Activated CD4-positive, alpha-beta memory T cell treated with anti-CD3 and anti-CD28 coated beads for 36 hours (primary cell): ENCODE data around the gene SHQ1. TPM values are rescaled to one million over a fixed set of nuclear protein-coding genes. Genes with fewer than 3 reads are reported as not detected.

ENCODE experiments used
- CTCF ChIA-PET: fragments of 350-600 bp; sonication (Branson Sonifier 250); formaldehyde crosslinking; loops from one replicate; lab custom pipeline; 2021; ENCODE audit warnings: antibody characterized with exemption, inconsistent platforms; lab: Charles Lee
- POLR2A ChIA-PET: fragments of 350-600 bp; sonication (Branson Sonifier 250); formaldehyde crosslinking; loops from one replicate; lab custom pipeline; 2021; ENCODE audit warnings: antibody characterized with exemption; lab: Charles Lee
- DNase-seq: peaks from one replicate; pipeline ENCODE4 v3.0.0-alpha.2; 2020
- H3K27ac Mint-ChIP-seq: one replicate; pipeline ENCODE4 v1.8.0; 2021; ENCODE audit warnings: mixed read lengths
- H3K27me3 Mint-ChIP-seq: one replicate; pipeline ENCODE4 v1.8.0; 2021; ENCODE audit warnings: mixed read lengths
- H3K36me3 Mint-ChIP-seq: one replicate; pipeline ENCODE4 v1.8.0; 2021; ENCODE audit warnings: mixed read lengths
- H3K4me1 Mint-ChIP-seq: one replicate; pipeline ENCODE4 v1.8.0; 2021; ENCODE audit warnings: low read depth, mixed read lengths
- H3K4me3 Mint-ChIP-seq: one replicate; pipeline ENCODE4 v1.8.0; 2021; ENCODE audit warnings: mild to moderate bottlenecking, mixed read lengths
- H3K9me3 Mint-ChIP-seq: one replicate; pipeline ENCODE4 v1.8.0; 2021; ENCODE audit warnings: mixed read lengths
- intact Hi-C: fragments of 100-400 bp; cut with micrococcal nuclease; formaldehyde crosslinking; loops from one replicate; pipeline ENCODE4 v1.15.1; 2023
- total RNA-seq, 2 experiments: library from RNA; stranded (reverse); gene quantifications; one replicate each; pipeline ENCODE4 v1.2.3, GENCODE V29; 2021

SHQ1 gene
- total RNA-seq, 2 experiments from 2014 or later = 27.9 to 30.1 TPM

DNA sequence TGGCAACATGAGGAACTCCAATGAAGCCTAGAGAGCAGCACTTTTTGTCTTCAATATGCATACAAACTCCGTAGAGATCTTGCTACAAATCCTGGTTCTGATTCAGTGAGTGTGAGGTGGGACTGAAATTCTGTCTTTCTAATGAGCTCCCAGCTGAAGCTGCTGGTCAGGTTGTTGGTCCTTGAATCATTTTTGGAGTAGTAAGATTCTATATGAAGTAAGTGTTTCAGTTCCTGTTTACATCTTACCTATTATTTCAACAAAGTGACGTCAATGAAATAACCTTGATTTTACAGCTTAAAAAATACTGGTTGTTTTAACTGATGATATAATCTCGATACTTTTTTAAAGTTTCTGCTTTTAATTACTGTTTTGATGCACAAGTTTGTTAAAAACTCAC, 33.9 kb downstream of the SHQ1 start:
- ChIA-PET POLR2A (interaction anchor here (1.1 kb wide), 1 partner anchor 478 kb away, joined by 3 read pairs; no protein-coding TSS in a partner anchor), CTCF (interaction anchor here (0.6 to 0.8 kb wide), 2 partner anchors 8 to 439 kb away, joined by 3 read pairs; no protein-coding TSS in a partner anchor)
- H3K9me3 Mint-ChIP-seq = no peaks in the 10 kb centered on the region
- H3K27me3 Mint-ChIP-seq = no peaks in the 10 kb centered on the region
- intact Hi-C loops = loop anchor here (10.0 kb wide), 1 partner anchor 680 kb away; no protein-coding TSS in a partner anchor
- H3K4me1 Mint-ChIP-seq = peaks cover 21% of the 10 kb centered on the region
- H3K27ac Mint-ChIP-seq = no peak overlapping the region
- H3K4me3 Mint-ChIP-seq = no peak overlapping the region
- peaks cover 29% of the 10 kb centered on the region for H3K36me3 Mint-ChIP-seq
- no peak for DNase-seq

DNA sequence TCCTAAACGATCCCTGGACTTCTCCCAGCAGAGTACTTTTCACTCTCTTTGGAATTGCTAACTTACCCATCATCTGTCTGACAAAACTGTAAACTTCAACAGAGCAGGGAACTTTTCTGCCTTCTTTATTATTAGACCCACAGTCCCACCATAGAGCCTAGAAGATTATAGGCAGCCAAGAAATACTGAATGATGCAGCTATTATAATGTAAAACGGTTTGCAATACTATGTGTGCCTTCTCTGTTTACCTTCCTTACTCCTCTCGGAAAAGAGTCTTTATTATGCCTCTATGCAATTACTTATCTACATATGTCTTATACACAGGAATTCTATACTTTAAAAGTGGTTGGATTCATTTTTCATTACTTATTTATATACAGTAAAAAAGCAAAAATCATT, 36.0 kb downstream of the SHQ1 start:
- CTCF ChIA-PET = interaction anchor here (0.6 to 1.6 kb wide), 6 partner anchors 89 to 936 kb away, joined by 3 to 5 read pairs (median 3); no protein-coding TSS in a partner anchor
- no peaks in the 10 kb centered on the region for H3K27me3 Mint-ChIP-seq
- peaks cover 6% of the 10 kb centered on the region for H3K4me1 Mint-ChIP-seq
- no peak overlapping the region for H3K4me3 Mint-ChIP-seq
- H3K9me3 Mint-ChIP-seq = no peaks in the 10 kb centered on the region
- peaks cover 35% of the 10 kb centered on the region for H3K36me3 Mint-ChIP-seq
- DNase-seq = no peak
- POLR2A ChIA-PET = no interaction called here
- intact Hi-C loops = loop anchor here (10.0 kb wide), 1 partner anchor 677 kb away; no protein-coding TSS in a partner anchor
- H3K27ac Mint-ChIP-seq = no peak overlapping the region

GRCh38 chr3:72811571-72811970, 36.7 kb downstream of the SHQ1 start:
- intact Hi-C loops = loop anchor here (10.0 kb wide), 1 partner anchor 677 kb away; no protein-coding TSS in a partner anchor
- ChIA-PET POLR2A (no interaction called here), CTCF (interaction anchor here (0.6 to 1.6 kb wide), 5 partner anchors 89 to 936 kb away, joined by 3 to 5 read pairs (median 3); no protein-coding TSS in a partner anchor)
- no peak overlapping the region for H3K4me3 Mint-ChIP-seq
- no peaks in the 10 kb centered on the region for H3K9me3 Mint-ChIP-seq
- no peak overlapping the region for H3K27ac Mint-ChIP-seq
- no peaks in the 10 kb centered on the region for H3K27me3 Mint-ChIP-seq
- no peak for DNase-seq
- no peaks in the 10 kb centered on the region for H3K4me1 Mint-ChIP-seq
- H3K36me3 Mint-ChIP-seq = peaks cover 31% of the 10 kb centered on the region

- intact Hi-C loops = loop anchor here (10.0 kb wide), 1 partner anchor 676 kb away; no protein-coding TSS in a partner anchor
- Mint-ChIP-seq H3K27me3 (no peaks in the 10 kb centered on the region), H3K9me3 (no peaks in the 10 kb centered on the region), H3K4me1 (no peaks in the 10 kb centered on the region), H3K4me3 (no peak overlapping the region), H3K36me3 (peaks cover 34% of the 10 kb centered on the region), H3K27ac (no peak overlapping the region)
- ChIA-PET CTCF (no interaction called here), POLR2A (no interaction called here)
- no peak for DNase-seq
These were observed 37.4 kb downstream of the SHQ1 start for GRCh38 chr3:72810659-72811434.

GRCh38 chr3:72810063-72810462, 38.2 kb downstream of the SHQ1 start:
- intact Hi-C loops = loop anchor here (10.0 kb wide), 1 partner anchor 675 kb away; no protein-coding TSS in a partner anchor
- Mint-ChIP-seq H3K4me1 (no peaks in the 10 kb centered on the region), H3K9me3 (no peaks in the 10 kb centered on the region), H3K27ac (no peak overlapping the region), H3K4me3 (no peak overlapping the region), H3K27me3 (no peaks in the 10 kb centered on the region), H3K36me3 (peaks cover 27% of the 10 kb centered on the region)
- POLR2A ChIA-PET = no interaction called here
- CTCF ChIA-PET = no interaction called here
- no peak for DNase-seq

- H3K4me1 Mint-ChIP-seq = peaks cover 25% of the 10 kb centered on the region
These were observed 43.9 kb downstream of the SHQ1 start for GRCh38 chr3:72804361-72804760.

DNA sequence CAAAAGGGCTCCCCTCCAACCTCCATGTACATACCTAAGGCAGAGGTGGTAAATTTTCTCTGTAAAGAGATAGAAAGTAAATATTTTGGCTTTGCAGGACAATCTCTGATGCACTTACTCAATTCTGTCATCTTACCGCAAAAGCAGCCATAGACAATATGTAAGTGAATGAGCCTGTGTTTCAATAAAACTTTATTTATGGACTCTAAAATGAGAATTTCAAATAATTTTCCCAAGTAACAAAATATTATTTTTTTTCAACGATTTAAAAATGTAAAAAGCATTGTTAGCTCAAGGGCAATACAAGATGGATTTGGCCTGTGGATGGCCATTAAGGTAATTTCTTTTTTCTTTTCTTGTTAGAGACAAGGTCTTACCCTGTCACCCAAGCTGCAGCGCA, 44.7 kb downstream of the SHQ1 start:
- no peak overlapping the region for H3K4me3 Mint-ChIP-seq
- H3K9me3 Mint-ChIP-seq = no peaks in the 10 kb centered on the region
- no peak for DNase-seq
- H3K27ac Mint-ChIP-seq = no peak overlapping the region
- CTCF ChIA-PET = interaction anchor here (0.8 kb wide), 1 partner anchor 18 kb away, joined by 4 read pairs; no protein-coding TSS in a partner anchor
- H3K4me1 Mint-ChIP-seq = peaks cover 25% of the 10 kb centered on the region
- peaks cover 18% of the 10 kb centered on the region for H3K36me3 Mint-ChIP-seq
- POLR2A ChIA-PET = no interaction called here
- intact Hi-C loops = loop anchor here (5.0 kb wide), 1 partner anchor 46 kb away; no protein-coding TSS in a partner anchor
- H3K27me3 Mint-ChIP-seq = no peaks in the 10 kb centered on the region

More at GRCh38 chr3:72804361-72804760, 43.9 kb downstream of the SHQ1 start:
- intact Hi-C loops = loop anchor here (5.0 kb wide), 1 partner anchor 47 kb away; no protein-coding TSS in a partner anchor
- Mint-ChIP-seq H3K36me3 (peaks cover 21% of the 10 kb centered on the region), H3K27me3 (no peaks in the 10 kb centered on the region), H3K9me3 (no peaks in the 10 kb centered on the region), H3K27ac (no peak overlapping the region), H3K4me3 (no peak overlapping the region)
- POLR2A ChIA-PET = no interaction called here
- CTCF ChIA-PET = interaction anchor here (0.8 kb wide), 1 partner anchor 849 kb away, joined by 3 read pairs; no protein-coding TSS in a partner anchor
- DNase-seq = no peak

DNA sequence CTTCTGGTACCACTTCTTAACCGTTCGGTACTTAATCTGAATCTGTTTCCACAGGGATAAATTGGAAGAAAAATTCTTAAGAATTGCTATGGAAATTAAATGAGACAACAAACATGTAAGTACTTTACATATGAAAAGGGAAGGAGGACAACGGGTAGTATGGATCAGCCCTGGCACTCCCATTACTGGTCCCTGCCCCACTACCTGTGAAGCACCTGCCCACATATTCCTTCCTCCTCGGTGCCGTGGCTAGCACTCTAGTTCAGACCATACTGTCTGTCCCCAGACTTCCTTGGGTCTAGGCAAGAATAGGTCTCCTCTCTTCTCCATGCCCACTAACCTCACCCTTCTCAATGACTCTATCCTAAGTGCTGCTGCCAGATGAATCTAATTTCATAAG, 46.2 kb downstream of the SHQ1 start:
- no peak for DNase-seq
- POLR2A ChIA-PET = interaction anchor here (1.0 kb wide), 1 partner anchor 223 kb away, joined by 6 read pairs; no protein-coding TSS in a partner anchor
- Mint-ChIP-seq H3K9me3 (no peaks in the 10 kb centered on the region), H3K27ac (no peak overlapping the region), H3K4me1 (peaks cover 25% of the 10 kb centered on the region), H3K36me3 (peaks cover 17% of the 10 kb centered on the region), H3K27me3 (no peaks in the 10 kb centered on the region), H3K4me3 (no peak overlapping the region)
- CTCF ChIA-PET = interaction anchor here (0.7 to 2.5 kb wide), 3 partner anchors 20 to 136 kb away, joined by 3 to 6 read pairs (median 5); no protein-coding TSS in a partner anchor
- intact Hi-C loops = loop anchor here (5.0 kb wide), 1 partner anchor 45 kb away; no protein-coding TSS in a partner anchor

GRCh38 chr3:72800869-72801268, 47.4 kb downstream of the SHQ1 start:
- intact Hi-C loops = loop anchor here (1.0 to 5.0 kb wide), 2 partner anchors 44 to 78 kb away; no protein-coding TSS in a partner anchor
- no peaks in the 10 kb centered on the region for H3K27me3 Mint-ChIP-seq
- no peak overlapping the region for H3K27ac Mint-ChIP-seq
- H3K4me1 Mint-ChIP-seq = peaks cover 25% of the 10 kb centered on the region
- POLR2A ChIA-PET = interaction anchor here (1.0 kb wide), 1 partner anchor 222 kb away, joined by 6 read pairs; no protein-coding TSS in a partner anchor
- no peak overlapping the region for H3K4me3 Mint-ChIP-seq
- DNase-seq = no peak
- peaks cover 20% of the 10 kb centered on the region for H3K36me3 Mint-ChIP-seq
- CTCF ChIA-PET = interaction anchor here (0.9 to 2.5 kb wide), 3 partner anchors 21 to 134 kb away, joined by 3 to 6 read pairs (median 3); no protein-coding TSS in a partner anchor
- H3K9me3 Mint-ChIP-seq = no peaks in the 10 kb centered on the region

- intact Hi-C loops = no loop called here
- H3K27me3 Mint-ChIP-seq = no peaks in the 10 kb centered on the region
- H3K36me3 Mint-ChIP-seq = peaks cover 28% of the 10 kb centered on the region
- ChIA-PET CTCF (interaction anchor here (1.3 kb wide), 1 partner anchor 132 kb away, joined by 4 read pairs; no protein-coding TSS in a partner anchor), POLR2A (no interaction called here)
- no peak overlapping the region for H3K4me3 Mint-ChIP-seq
- H3K27ac Mint-ChIP-seq = no peak overlapping the region
- H3K4me1 Mint-ChIP-seq = peaks cover 25% of the 10 kb centered on the region
- no peaks in the 10 kb centered on the region for H3K9me3 Mint-ChIP-seq
- no peak for DNase-seq
These were observed 49.6 kb downstream of the SHQ1 start for GRCh38 chr3:72798552-72799195.

DNA sequence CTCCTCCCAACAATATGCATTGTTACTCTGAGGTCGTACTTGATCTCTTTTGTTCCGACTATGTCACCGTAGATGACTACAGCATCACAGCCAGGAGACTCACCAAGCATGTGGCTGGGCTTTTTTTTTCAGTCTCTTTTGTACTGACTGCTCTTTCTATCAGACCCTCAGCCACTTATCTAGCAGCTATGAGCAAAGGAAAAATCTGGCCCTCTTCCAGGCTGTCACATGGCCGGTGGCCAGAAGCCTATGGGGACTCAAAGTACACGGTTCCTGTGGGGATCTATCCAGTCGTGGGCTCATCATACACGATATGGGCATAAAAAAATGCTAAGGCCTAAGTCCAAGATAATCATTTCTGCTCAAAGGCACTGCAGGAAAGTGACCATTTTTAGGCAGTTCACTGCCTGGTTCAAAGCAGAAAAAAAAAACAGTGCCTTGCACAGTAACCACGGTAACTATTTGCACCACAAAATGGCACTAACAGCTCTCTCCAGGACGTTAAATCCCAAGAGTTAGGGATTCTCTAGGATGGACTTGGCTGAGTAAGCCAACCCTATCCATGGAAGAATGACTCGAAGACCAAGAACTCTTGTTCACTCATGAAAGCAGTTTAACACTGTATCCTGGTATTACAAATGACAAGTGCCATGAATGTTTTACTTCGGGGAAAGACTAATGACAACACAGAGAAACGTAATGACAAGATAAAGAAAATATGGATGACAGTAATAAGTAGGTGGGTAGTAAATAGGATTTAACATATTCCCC, 50.3 kb downstream of the SHQ1 start:
- Mint-ChIP-seq H3K4me3 (no peak overlapping the region), H3K27ac (no peak overlapping the region), H3K9me3 (no peaks in the 10 kb centered on the region), H3K4me1 (peaks cover 25% of the 10 kb centered on the region), H3K27me3 (no peaks in the 10 kb centered on the region), H3K36me3 (peaks cover 29% of the 10 kb centered on the region)
- POLR2A ChIA-PET = no interaction called here
- CTCF ChIA-PET = interaction anchor here (1.3 kb wide), 1 partner anchor 131 kb away, joined by 4 read pairs; no protein-coding TSS in a partner anchor
- intact Hi-C loops = no loop called here
- DNase-seq = no peak
